ENCODE results near the gene EHMT1. TPM values are rescaled to one million over a fixed set of nuclear protein-coding genes. Genes with fewer than 3 reads are reported as not detected.

The EHMT1 gene
- total and polyA plus RNA-seq, 10 of the 15 experiments (the other 5 are each of a cell fraction or from before 2014, with no cell fraction given), result 2.9 to 100 (median 48.1) TPM

- TF ChIP-seq ZNF24 (IDR thresholded peaks at IDR 0.05) (0 out of 2 replicates have a peak, but pooled peaks have one; percentile 19), SKIL (IDR thresholded peaks at IDR 0.05; ENCODE audit: low read depth, poor library complexity, severe bottlenecking) (peak; percentile 44), NR2C1 (IDR thresholded peaks at IDR 0.05) (no peak), MTA2 (IDR thresholded peaks at IDR 0.05; ENCODE audit: low read depth) (peak; percentile 25; the same call in 1 of the 2 replicates), USF2 (IDR thresholded peaks at IDR 0.05; ENCODE audit: borderline replicate concordance, low read depth, low read length) (no peak), SMAD5 (IDR thresholded peaks at IDR 0.05; ENCODE audit: low read depth) (no peak), NRF1 (conservative IDR thresholded peaks at IDR 0.05; ENCODE audit: low read depth, low read length) (no peak), RELA (IDR thresholded peaks at IDR 0.05; ENCODE audit: borderline replicate concordance, partially characterized antibody) (peak; percentile 99), NFYB (IDR thresholded peaks at IDR 0.05; ENCODE audit: insufficient read depth, low read depth, low read length) (0 out of 2 replicates have a peak, but pooled peaks have one; percentile 13), MEF2B (IDR thresholded peaks at IDR 0.05; ENCODE audit: partially characterized antibody, poor library complexity, severe bottlenecking) (peak; percentile 42), PRDM15 (CRISPR knock-in tag; IDR thresholded peaks at IDR 0.05) (no peak), EED (IDR thresholded peaks at IDR 0.05; ENCODE audit: low read depth) (peak; percentile 87), SREBF2 (IDR thresholded peaks at IDR 0.05; ENCODE audit: low read length) (no peak)
- TF ChIP-seq, protein P1, sequence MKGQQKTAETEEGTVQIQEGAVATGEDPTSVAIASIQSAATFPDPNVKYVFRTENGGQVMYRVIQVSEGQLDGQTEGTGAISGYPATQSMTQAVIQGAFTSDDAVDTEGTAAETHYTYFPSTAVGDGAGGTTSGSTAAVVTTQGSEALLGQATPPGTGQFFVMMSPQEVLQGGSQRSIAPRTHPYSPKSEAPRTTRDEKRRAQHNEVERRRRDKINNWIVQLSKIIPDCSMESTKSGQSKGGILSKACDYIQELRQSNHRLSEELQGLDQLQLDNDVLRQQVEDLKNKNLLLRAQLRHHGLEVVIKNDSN (IDR thresholded peaks at IDR 0.05; ENCODE audit: borderline replicate concordance, extremely low read length, insufficient read depth, low read depth, low read length), result no peak
- TF ChIP-seq, protein P2, sequence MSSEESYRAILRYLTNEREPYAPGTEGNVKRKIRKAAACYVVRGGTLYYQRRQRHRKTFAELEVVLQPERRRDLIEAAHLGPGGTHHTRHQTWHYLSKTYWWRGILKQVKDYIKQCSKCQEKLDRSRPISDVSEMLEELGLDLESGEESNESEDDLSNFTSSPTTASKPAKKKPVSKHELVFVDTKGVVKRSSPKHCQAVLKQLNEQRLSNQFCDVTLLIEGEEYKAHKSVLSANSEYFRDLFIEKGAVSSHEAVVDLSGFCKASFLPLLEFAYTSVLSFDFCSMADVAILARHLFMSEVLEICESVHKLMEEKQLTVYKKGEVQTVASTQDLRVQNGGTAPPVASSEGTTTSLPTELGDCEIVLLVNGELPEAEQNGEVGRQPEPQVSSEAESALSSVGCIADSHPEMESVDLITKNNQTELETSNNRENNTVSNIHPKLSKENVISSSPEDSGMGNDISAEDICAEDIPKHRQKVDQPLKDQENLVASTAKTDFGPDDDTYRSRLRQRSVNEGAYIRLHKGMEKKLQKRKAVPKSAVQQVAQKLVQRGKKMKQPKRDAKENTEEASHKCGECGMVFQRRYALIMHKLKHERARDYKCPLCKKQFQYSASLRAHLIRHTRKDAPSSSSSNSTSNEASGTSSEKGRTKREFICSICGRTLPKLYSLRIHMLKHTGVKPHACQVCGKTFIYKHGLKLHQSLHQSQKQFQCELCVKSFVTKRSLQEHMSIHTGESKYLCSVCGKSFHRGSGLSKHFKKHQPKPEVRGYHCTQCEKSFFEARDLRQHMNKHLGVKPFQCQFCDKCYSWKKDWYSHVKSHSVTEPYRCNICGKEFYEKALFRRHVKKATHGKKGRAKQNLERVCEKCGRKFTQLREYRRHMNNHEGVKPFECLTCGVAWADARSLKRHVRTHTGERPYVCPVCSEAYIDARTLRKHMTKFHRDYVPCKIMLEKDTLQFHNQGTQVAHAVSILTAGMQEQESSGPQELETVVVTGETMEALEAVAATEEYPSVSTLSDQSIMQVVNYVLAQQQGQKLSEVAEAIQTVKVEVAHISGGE (CRISPR knock-in tag; IDR thresholded peaks at IDR 0.05), result peak; percentile 73
- TF ChIP-seq, protein P3, sequence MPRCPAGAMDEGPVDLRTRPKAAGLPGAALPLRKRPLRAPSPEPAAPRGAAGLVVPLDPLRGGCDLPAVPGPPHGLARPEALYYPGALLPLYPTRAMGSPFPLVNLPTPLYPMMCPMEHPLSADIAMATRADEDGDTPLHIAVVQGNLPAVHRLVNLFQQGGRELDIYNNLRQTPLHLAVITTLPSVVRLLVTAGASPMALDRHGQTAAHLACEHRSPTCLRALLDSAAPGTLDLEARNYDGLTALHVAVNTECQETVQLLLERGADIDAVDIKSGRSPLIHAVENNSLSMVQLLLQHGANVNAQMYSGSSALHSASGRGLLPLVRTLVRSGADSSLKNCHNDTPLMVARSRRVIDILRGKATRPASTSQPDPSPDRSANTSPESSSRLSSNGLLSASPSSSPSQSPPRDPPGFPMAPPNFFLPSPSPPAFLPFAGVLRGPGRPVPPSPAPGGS (IDR thresholded peaks at IDR 0.05; ENCODE audit: borderline replicate concordance, insufficient read depth, low read depth, low read length, poor library complexity, severe bottlenecking), result no peak
Measured at GRCh38 chr9:137761032-137761431, 142.2 kb downstream of the EHMT1 start (continued).

All from GM12878 (cell line).